Suprapubic skin (tissue), 3 donors: ENCODE measurements around the gene CHST15.

Experiments used
- EP300 ChIP-seq: sonication (generic); formaldehyde crosslinking; IDR thresholded peaks from one replicate; pipeline ENCODE4 v1.6.1; 2017; ENCODE audit warnings: antibody characterized with exemption
- TF ChIP-seq, protein P1 (sequence below), 2 donors: fragments of 200-600 bp in 1 of 2; fragments of 450-650 bp in 1 of 2; sonication (generic) in 1 of 2; IDR thresholded peaks; one replicate each; pipeline ENCODE4 v1.5.1; 2016 to 2019; ENCODE audit warnings: antibody characterized with exemption in 2 of 2, mild to moderate bottlenecking in 1 of 2, moderate library complexity in 1 of 2

GRCh38 chr10:124129471-124129870 lies 36.1 kb upstream of the CHST15 start:
- TF ChIP-seq, protein P1, sequence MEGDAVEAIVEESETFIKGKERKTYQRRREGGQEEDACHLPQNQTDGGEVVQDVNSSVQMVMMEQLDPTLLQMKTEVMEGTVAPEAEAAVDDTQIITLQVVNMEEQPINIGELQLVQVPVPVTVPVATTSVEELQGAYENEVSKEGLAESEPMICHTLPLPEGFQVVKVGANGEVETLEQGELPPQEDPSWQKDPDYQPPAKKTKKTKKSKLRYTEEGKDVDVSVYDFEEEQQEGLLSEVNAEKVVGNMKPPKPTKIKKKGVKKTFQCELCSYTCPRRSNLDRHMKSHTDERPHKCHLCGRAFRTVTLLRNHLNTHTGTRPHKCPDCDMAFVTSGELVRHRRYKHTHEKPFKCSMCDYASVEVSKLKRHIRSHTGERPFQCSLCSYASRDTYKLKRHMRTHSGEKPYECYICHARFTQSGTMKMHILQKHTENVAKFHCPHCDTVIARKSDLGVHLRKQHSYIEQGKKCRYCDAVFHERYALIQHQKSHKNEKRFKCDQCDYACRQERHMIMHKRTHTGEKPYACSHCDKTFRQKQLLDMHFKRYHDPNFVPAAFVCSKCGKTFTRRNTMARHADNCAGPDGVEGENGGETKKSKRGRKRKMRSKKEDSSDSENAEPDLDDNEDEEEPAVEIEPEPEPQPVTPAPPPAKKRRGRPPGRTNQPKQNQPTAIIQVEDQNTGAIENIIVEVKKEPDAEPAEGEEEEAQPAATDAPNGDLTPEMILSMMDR (IDR thresholded peaks at IDR 0.05) = no peak
- no peak for TF ChIP-seq EP300
